Naive thymus-derived CD4-positive, alpha-beta T cell (primary cell): Measurements from ENCODE around the gene TAPBPL. TPM values are rescaled to one million over a fixed set of nuclear protein-coding genes. Genes with fewer than 3 reads are reported as not detected.

Experiments used
- ATAC-seq: fragments of 150-1000 bp; cut with Tn5 transposase; 2 replicates; pipeline ENCODE4 v1.10.0; 2021; ENCODE audit warnings: mild to moderate bottlenecking, moderate library complexity
- CTCF ChIA-PET: fragments of 350-600 bp; sonication (Branson Sonifier 250); formaldehyde crosslinking; loops from one replicate; lab custom pipeline; 2021; ENCODE audit warnings: antibody characterized with exemption; lab: Charles Lee
- POLR2A ChIA-PET: fragments of 350-600 bp; sonication (Branson Sonifier 250); formaldehyde crosslinking; loops from one replicate; lab custom pipeline; 2021; ENCODE audit warnings: antibody characterized with exemption, inconsistent platforms; lab: Charles Lee
- DNase-seq, 9 donors: peaks; one replicate each; pipeline versions ENCODE4 v3.0.0 to v3.0.0-alpha.2; 2020 to 2022; ENCODE audit warnings: mixed read lengths in 1 of 9
- H3K27ac ChIP-seq: one replicate; pipeline ENCODE4 v1.7.0; 2013; ENCODE audit warnings: mild to moderate bottlenecking, low read depth, low read length, moderate library complexity
- H3K27me3 ChIP-seq, 2 donors: one replicate each; pipeline ENCODE4 v1.7.0; 2013; ENCODE audit warnings: low read length in 2 of 2, mild to moderate bottlenecking in 2 of 2, moderate library complexity in 2 of 2; ENCODE audit not compliant: control insufficient read depth in 2 of 2, insufficient read depth in 2 of 2
- H3K36me3 ChIP-seq, 3 experiments: 1 replicate in 2 of 3; 2 replicates in 1 of 3; pipeline ENCODE4 v1.7.0; 2013; ENCODE audit warnings: low read length in 3 of 3, mild to moderate bottlenecking in 3 of 3, moderate library complexity in 1 of 3; ENCODE audit not compliant: insufficient read depth in 3 of 3, control insufficient read depth in 2 of 3
- H3K4me1 ChIP-seq, 2 donors: one replicate each; pipeline ENCODE4 v1.7.0; 2013; ENCODE audit warnings: low read length in 2 of 2, mild to moderate bottlenecking in 2 of 2, moderate library complexity in 1 of 2; ENCODE audit not compliant: control insufficient read depth in 2 of 2, insufficient read depth in 2 of 2
- H3K4me3 ChIP-seq: 2 replicates; pipeline ENCODE4 v1.7.0; 2013; ENCODE audit warnings: mild to moderate bottlenecking, low read length
- H3K9me3 ChIP-seq, 3 experiments: 1 replicate in 2 of 3; 2 replicates in 1 of 3; pipeline ENCODE4 v1.7.0; 2013; ENCODE audit warnings: low read length in 3 of 3; ENCODE audit not compliant: control insufficient read depth in 2 of 3
- H3K27ac Mint-ChIP-seq, 9 donors: one replicate each; pipeline ENCODE4 v1.8.0; 2020 to 2022; ENCODE audit warnings: mixed read lengths in 9 of 9, mild to moderate bottlenecking in 8 of 9, moderate library complexity in 5 of 9, inconsistent platforms in 2 of 9
- H3K27me3 Mint-ChIP-seq, 5 donors: one replicate each; pipeline ENCODE4 v1.8.0; 2021 to 2022; ENCODE audit warnings: mixed read lengths in 5 of 5, mild to moderate bottlenecking in 1 of 5
- H3K36me3 Mint-ChIP-seq, 5 donors: one replicate each; pipeline ENCODE4 v1.8.0; 2020 to 2022; ENCODE audit warnings: mixed read lengths in 5 of 5, mild to moderate bottlenecking in 3 of 5, inconsistent platforms in 1 of 5
- H3K4me1 Mint-ChIP-seq, 7 donors: one replicate each; pipeline ENCODE4 v1.8.0; 2020 to 2022; ENCODE audit warnings: mixed read lengths in 7 of 7, mild to moderate bottlenecking in 3 of 7, inconsistent platforms in 1 of 7
- H3K4me3 Mint-ChIP-seq, 10 donors: one replicate each; pipeline ENCODE4 v1.8.0; 2020 to 2022; ENCODE audit warnings: mild to moderate bottlenecking in 10 of 10, mixed read lengths in 10 of 10, moderate library complexity in 6 of 10, inconsistent platforms in 2 of 10
- H3K9me3 Mint-ChIP-seq, 11 donors: one replicate each; pipeline ENCODE4 v1.8.0; 2020 to 2022; ENCODE audit warnings: mixed read lengths in 11 of 11, mild to moderate bottlenecking in 4 of 11, inconsistent platforms in 1 of 11, moderate library complexity in 1 of 11
- intact Hi-C, 2 donors: fragments of 100-400 bp; cut with micrococcal nuclease; formaldehyde crosslinking; loops; one replicate each; pipeline ENCODE4 v1.15.1; 2023
- polyA plus RNA-seq, 2 donors: library from polyadenylated mRNA; unstranded; fragments of 300-500 nt; fragmentation: Illumina TruSeq; gene quantifications; one replicate each; pipeline ENCODE4 v1.2.3, GENCODE V29; 2021
- total RNA-seq, 6 experiments: library from RNA in 5 of 6; stranded (reverse) in 5 of 6; gene quantifications; 1 replicate in 5 of 6; 2 replicates in 1 of 6; pipeline ENCODE4 v1.2.3 and lab custom pipeline; 2021 to 2026

The TAPBPL gene
- total and polyA plus RNA-seq, 7 experiments from 2014 or later: 23.0 to 104 (median 52.9) TPM

GRCh38 chr12:6420364-6420763 is 31.5 kb upstream of the TAPBPL start:
- intact Hi-C loops: loop anchor here (10.0 kb wide), 2 partner anchors 244 to 264 kb away; partner anchors contain the start of genes ING4 (in 1 of the 2) and ZNF384 (in 1 of the 2)
- Histone ChIP-seq H3K27me3 (no peaks in the 10 kb centered on the region), H3K4me1 (peaks cover 9 to 12% of the 10 kb centered on the region in 2 donors), H3K4me3 (no peak overlapping the region), H3K9me3 (no peaks in the 10 kb centered on the region), H3K27ac (no peak overlapping the region), H3K36me3 (no peaks in the 10 kb centered on the region)
- H3K27ac Mint-ChIP-seq: peak overlapping the region in 1 of 9 donors; percentile 28
- no peaks in the 10 kb centered on the region for H3K36me3 Mint-ChIP-seq
- ChIA-PET CTCF (interaction anchor here (0.7 to 1.3 kb wide), 3 partner anchors 43 to 432 kb away, joined by 3 to 5 read pairs (median 4); no protein-coding TSS in a partner anchor), POLR2A (interaction anchor here (0.7 to 1.2 kb wide), 3 partner anchors 46 to 94 kb away, joined by 3 to 4 read pairs (median 3); no protein-coding TSS in a partner anchor)
- H3K27me3 Mint-ChIP-seq: peaks cover 0 to 2% (median 0%) of the 10 kb centered on the region in 5 donors
- no peak overlapping the region for H3K4me3 Mint-ChIP-seq
- H3K9me3 Mint-ChIP-seq: no peaks in the 10 kb centered on the region
- no peak for ATAC-seq
- peaks cover 6 to 23% (median 14%) of the 10 kb centered on the region in 7 donors for H3K4me1 Mint-ChIP-seq
- DNase-seq: no peak

- H3K27me3 ChIP-seq: no peaks in the 10 kb centered on the region
- peak; percentile 47 to 88 (median 80) for DNase-seq
- H3K36me3 ChIP-seq: no peaks in the 10 kb centered on the region
- no peaks in the 10 kb centered on the region for H3K9me3 Mint-ChIP-seq
- H3K4me3 Mint-ChIP-seq: peak overlapping the region in 7 of 10 donors; percentile 10 to 69 (median 27)
- ChIA-PET CTCF (interaction anchor here (0.6 to 8.0 kb wide), 24 partner anchors 11 to 134 kb away, joined by 3 to 201 read pairs (median 4); partner anchors contain the start of genes CD27, GAPDH, MRPL51 and TAPBPL), POLR2A (interaction anchor here (0.8 to 8.0 kb wide), 15 partner anchors 10 to 114 kb away, joined by 3 to 237 read pairs (median 8); partner anchors contain the start of genes CD27, GAPDH, MRPL51 and TAPBPL)
- no peak overlapping the region for H3K4me3 ChIP-seq
- peak overlapping the region; percentile 66 to 97 (median 86) for H3K27ac Mint-ChIP-seq
- H3K4me1 Mint-ChIP-seq: peaks cover 18 to 46% (median 38%) of the 10 kb centered on the region in 7 donors
- H3K4me1 ChIP-seq: peaks cover 30 to 31% of the 10 kb centered on the region in 2 donors
- intact Hi-C loops: loop anchor here (1.0 to 10.0 kb wide), 12 partner anchors 29 to 261 kb away; partner anchors contain the start of genes IFFO1 (in 2 of the 2), ING4 (in 1 of the 2), MRPL51 (in 1 of the 2) and NCAPD2 (in 1 of the 2)
- ATAC-seq: peak; percentile 90
- H3K27me3 Mint-ChIP-seq: no peaks in the 10 kb centered on the region
- no peaks in the 10 kb centered on the region for H3K36me3 Mint-ChIP-seq
- H3K9me3 ChIP-seq: no peaks in the 10 kb centered on the region
- peak overlapping the region; percentile 56 for H3K27ac ChIP-seq
Measured at GRCh38 chr12:6423267-6424007, 28.4 kb upstream of the TAPBPL start.

- intact Hi-C loops: loop anchor here (10.0 kb wide), 2 partner anchors 241 to 261 kb away; partner anchors contain the start of genes ING4 (in 1 of the 2) and ZNF384 (in 1 of the 2)
- Histone ChIP-seq H3K4me3 (no peak overlapping the region), H3K4me1 (peaks cover 30 to 31% of the 10 kb centered on the region in 2 donors), H3K36me3 (no peaks in the 10 kb centered on the region), H3K27ac (peak overlapping the region; percentile 56), H3K9me3 (no peaks in the 10 kb centered on the region), H3K27me3 (no peaks in the 10 kb centered on the region)
- Mint-ChIP-seq H3K9me3 (no peaks in the 10 kb centered on the region), H3K27ac (peak overlapping the region; percentile 66 to 97 (median 86)), H3K36me3 (no peaks in the 10 kb centered on the region), H3K4me3 (peak overlapping the region in 4 of 10 donors; percentile 10 to 41 (median 32)), H3K4me1 (peaks cover 18 to 47% (median 39%) of the 10 kb centered on the region in 7 donors), H3K27me3 (no peaks in the 10 kb centered on the region)
- DNase-seq (no peak), ATAC-seq (no peak)
- POLR2A ChIA-PET: interaction anchor here (1.0 to 8.0 kb wide), 13 partner anchors 10 to 113 kb away, joined by 3 to 237 read pairs (median 12); partner anchors contain the start of genes CD27, GAPDH, MRPL51 and TAPBPL
- CTCF ChIA-PET: interaction anchor here (0.6 to 8.0 kb wide), 23 partner anchors 10 to 133 kb away, joined by 3 to 201 read pairs (median 5); partner anchors contain the start of genes CD27, GAPDH, MRPL51 and TAPBPL
Measured at GRCh38 chr12:6424008-6424347, 27.9 kb upstream of the TAPBPL start.

- no peak for DNase-seq
- CTCF ChIA-PET: interaction anchor here (0.7 to 8.0 kb wide), 13 partner anchors 9 to 133 kb away, joined by 3 to 201 read pairs (median 5); partner anchors contain the start of genes CD27, GAPDH, TAPBPL and VAMP1
- peak overlapping the region; percentile 40 to 99 (median 87) for H3K27ac Mint-ChIP-seq
- H3K9me3 ChIP-seq: no peaks in the 10 kb centered on the region
- H3K4me3 ChIP-seq: no peak overlapping the region
- peaks cover 30 to 31% of the 10 kb centered on the region in 2 donors for H3K4me1 ChIP-seq
- peak overlapping the region; percentile 56 for H3K27ac ChIP-seq
- intact Hi-C loops: loop anchor here (10.0 kb wide), 2 partner anchors 240 to 260 kb away; partner anchors contain the start of genes ING4 (in 1 of the 2) and ZNF384 (in 1 of the 2)
- H3K4me3 Mint-ChIP-seq: no peak overlapping the region
- no peaks in the 10 kb centered on the region for H3K9me3 Mint-ChIP-seq
- no peaks in the 10 kb centered on the region for H3K27me3 Mint-ChIP-seq
- no peaks in the 10 kb centered on the region for H3K36me3 ChIP-seq
- no peak for ATAC-seq
- POLR2A ChIA-PET: interaction anchor here (1.7 to 8.0 kb wide), 11 partner anchors 9 to 113 kb away, joined by 5 to 237 read pairs (median 28); partner anchors contain the start of genes CD27, GAPDH, MRPL51 and TAPBPL
- H3K36me3 Mint-ChIP-seq: no peaks in the 10 kb centered on the region
- peaks cover 18 to 51% (median 43%) of the 10 kb centered on the region in 7 donors for H3K4me1 Mint-ChIP-seq
- H3K27me3 ChIP-seq: no peaks in the 10 kb centered on the region
Measured at GRCh38 chr12:6424866-6425265, 27.0 kb upstream of the TAPBPL start.

- Histone ChIP-seq H3K27me3 (no peaks in the 10 kb centered on the region), H3K27ac (peak overlapping the region; percentile 79), H3K4me1 (peaks cover 34 to 36% of the 10 kb centered on the region in 2 donors), H3K4me3 (no peak overlapping the region), H3K36me3 (no peaks in the 10 kb centered on the region), H3K9me3 (no peaks in the 10 kb centered on the region)
- no peaks in the 10 kb centered on the region for H3K27me3 Mint-ChIP-seq
- peak overlapping the region; percentile 96 to 100 (median 98) for H3K27ac Mint-ChIP-seq
- DNase-seq (peak in 2 of 9 donors; percentile 32 to 39), ATAC-seq (no peak)
- intact Hi-C loops: loop anchor here (10.0 kb wide), 2 partner anchors 239 to 259 kb away; partner anchors contain the start of genes ING4 (in 1 of the 2) and ZNF384 (in 1 of the 2)
- no peaks in the 10 kb centered on the region for H3K36me3 Mint-ChIP-seq
- H3K9me3 Mint-ChIP-seq: no peaks in the 10 kb centered on the region
- H3K4me3 Mint-ChIP-seq: peak overlapping the region in 8 of 10 donors; percentile 0 to 91 (median 82)
- POLR2A ChIA-PET: interaction anchor here (1.0 to 8.0 kb wide), 13 partner anchors 8 to 112 kb away, joined by 3 to 237 read pairs (median 8); partner anchors contain the start of genes CD27, GAPDH, MRPL51 and TAPBPL
- peaks cover 18 to 61% (median 53%) of the 10 kb centered on the region in 7 donors for H3K4me1 Mint-ChIP-seq
- CTCF ChIA-PET: interaction anchor here (0.7 to 8.0 kb wide), 10 partner anchors 8 to 132 kb away, joined by 3 to 201 read pairs (median 9); partner anchors contain the start of genes CD27, GAPDH, TAPBPL and VAMP1
Measured at GRCh38 chr12:6425590-6426531, 26.0 kb upstream of the TAPBPL start.
